Astrocyte (in vitro differentiated cells and primary cell): ENCODE data around the gene RBBP6. TPM values are rescaled to one million over a fixed set of nuclear protein-coding genes. Genes with fewer than 3 reads are reported as not detected.

Experiments
- DNase-seq: peaks from one replicate; pipeline ENCODE4 v3.0.0-alpha.2; 2010; ENCODE audit warnings: low read depth
- FAIRE-seq: peaks from 2 replicates; lab custom pipeline; 2011; peaks lifted over from hg19 to GRCh38; lab: Jason Lieb, UNC
- H2AFZ ChIP-seq: 2 replicates; pipeline ENCODE4 v1.6.0; 2012; ENCODE audit warnings: low read depth, low read length, inconsistent platforms
- H3K27ac ChIP-seq: 2 replicates; pipeline ENCODE4 v1.5.1; 2011; ENCODE audit warnings: low read depth, low read length, inconsistent platforms
- H3K27me3 ChIP-seq: 2 replicates; pipeline ENCODE4 v1.6.0; 2011; ENCODE audit warnings: low read length, inconsistent platforms; ENCODE audit not compliant: insufficient read depth
- H3K36me3 ChIP-seq: 2 replicates; pipeline ENCODE4 v1.5.1; 2011; ENCODE audit warnings: low read length, inconsistent platforms; ENCODE audit not compliant: insufficient read depth
- H3K4me1 ChIP-seq: 2 replicates; pipeline ENCODE4 v1.5.1; 2011; ENCODE audit warnings: low read length, inconsistent platforms; ENCODE audit not compliant: insufficient read depth
- H3K4me2 ChIP-seq: 2 replicates; pipeline ENCODE4 v1.6.0; 2012; ENCODE audit warnings: low read length, inconsistent platforms
- H3K4me3 ChIP-seq: 2 replicates; pipeline ENCODE4 v1.5.1; 2011; ENCODE audit warnings: low read depth, mild to moderate bottlenecking, low read length, inconsistent platforms; ENCODE audit not compliant: insufficient read depth
- H3K79me2 ChIP-seq: 2 replicates; pipeline ENCODE4 v1.6.0; 2012; ENCODE audit warnings: mild to moderate bottlenecking, low read length, inconsistent platforms; ENCODE audit not compliant: insufficient read depth
- H3K9ac ChIP-seq: 2 replicates; pipeline ENCODE4 v1.6.0; 2012; ENCODE audit warnings: mild to moderate bottlenecking, low read length, inconsistent platforms
- H3K9me3 ChIP-seq: 2 replicates; pipeline ENCODE4 v1.5.1; 2012; ENCODE audit warnings: low read depth, mild to moderate bottlenecking, low read length, inconsistent platforms; ENCODE audit not compliant: insufficient read depth
- H4K20me1 ChIP-seq: 2 replicates; pipeline ENCODE4 v1.6.0; 2012; ENCODE audit warnings: low read length, inconsistent platforms; ENCODE audit not compliant: insufficient read depth
- H3K27ac Mint-ChIP-seq: one replicate; pipeline ENCODE4 v1.8.0; 2021; ENCODE audit warnings: mild to moderate bottlenecking, mixed read lengths; ENCODE audit not compliant: unreplicated experiment
- H3K27me3 Mint-ChIP-seq: one replicate; pipeline ENCODE4 v1.8.0; 2021; ENCODE audit warnings: low read depth, mixed read lengths; ENCODE audit not compliant: unreplicated experiment
- H3K36me3 Mint-ChIP-seq: one replicate; pipeline ENCODE4 v1.8.0; 2021; ENCODE audit warnings: low read depth, mixed read lengths; ENCODE audit not compliant: unreplicated experiment
- H3K4me1 Mint-ChIP-seq: one replicate; pipeline ENCODE4 v1.8.0; 2021; ENCODE audit warnings: low read depth, mixed read lengths; ENCODE audit not compliant: unreplicated experiment
- H3K4me3 Mint-ChIP-seq: one replicate; pipeline ENCODE4 v1.8.0; 2021; ENCODE audit warnings: mild to moderate bottlenecking, moderate library complexity, mixed read lengths; ENCODE audit not compliant: unreplicated experiment
- H3K9me3 Mint-ChIP-seq: one replicate; pipeline ENCODE4 v1.8.0; 2021; ENCODE audit warnings: mild to moderate bottlenecking, mixed read lengths; ENCODE audit not compliant: unreplicated experiment
- EZH2 ChIP-seq: IDR thresholded peaks from 2 replicates; pipeline ENCODE4 v1.6.1; 2012; ENCODE audit warnings: mild to moderate bottlenecking, low read length, inconsistent platforms; ENCODE audit not compliant: insufficient read depth
- total RNA-seq: library from RNA; stranded (reverse); gene quantifications from 2 replicates; pipeline ENCODE4 v1.2.1, GENCODE V29; 2021
- TF ChIP-seq, protein P1 (sequence below): IDR thresholded peaks from 2 replicates; pipeline ENCODE4 v1.5.1; 2011; ENCODE audit warnings: low read depth, mild to moderate bottlenecking, inconsistent platforms, low read length, moderate library complexity; ENCODE audit not compliant: insufficient read depth

The RBBP6 gene
- total RNA-seq, 1 donor from 2014 or later, result 44.8 TPM

DNA sequence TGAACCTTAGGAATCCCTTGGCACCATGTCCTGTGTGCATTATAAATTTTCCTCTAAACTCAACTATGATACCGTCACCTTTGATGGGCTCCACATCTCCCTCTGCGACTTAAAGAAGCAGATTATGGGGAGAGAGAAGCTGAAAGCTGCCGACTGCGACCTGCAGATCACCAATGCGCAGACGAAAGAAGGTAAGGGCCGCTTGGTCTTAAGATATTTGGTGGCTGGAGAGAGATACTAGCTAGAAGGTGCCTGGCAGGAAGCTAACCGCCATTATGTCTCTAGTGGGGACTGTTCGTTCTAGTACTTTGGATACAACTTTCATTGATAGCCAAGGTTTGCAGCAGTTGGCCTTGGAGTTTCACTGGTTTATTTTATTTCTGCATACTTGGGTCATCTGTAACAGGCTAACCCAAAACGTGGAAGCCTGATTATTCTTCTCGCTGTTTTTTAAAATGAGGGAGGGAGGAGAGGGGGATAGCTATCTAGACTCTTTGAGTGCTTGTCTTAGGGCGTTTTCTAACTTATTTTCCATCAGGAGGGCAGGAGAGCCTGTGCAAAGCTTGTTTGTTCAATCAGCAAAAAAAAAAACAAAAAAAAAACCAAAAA is 1.3 kb downstream of the RBBP6 start:
- Histone ChIP-seq H3K9ac (peak overlapping the region; percentile 95), H4K20me1 (peaks cover 59% of the 10 kb centered on the region), H3K4me3 (peak overlapping the region; percentile 96), H3K4me2 (peak overlapping the region; percentile 84), H3K27me3 (no peaks in the 10 kb centered on the region), H3K4me1 (peaks cover 26% of the 10 kb centered on the region), H3K9me3 (no peaks in the 10 kb centered on the region), H3K79me2 (peaks cover 63% of the 10 kb centered on the region), H3K36me3 (no peaks in the 10 kb centered on the region), H3K27ac (peak overlapping the region; percentile 98), H2AFZ (no peak overlapping the region)
- no peak for FAIRE-seq
- Mint-ChIP-seq H3K4me3 (peak overlapping the region; percentile 100), H3K4me1 (peaks cover 10% of the 10 kb centered on the region), H3K27ac (peak overlapping the region; percentile 96), H3K27me3 (no peaks in the 10 kb centered on the region), H3K36me3 (peaks cover 2% of the 10 kb centered on the region), H3K9me3 (no peaks in the 10 kb centered on the region)
- peak; percentile 4 for DNase-seq
- no peak for TF ChIP-seq EZH2
- TF ChIP-seq, protein P1, sequence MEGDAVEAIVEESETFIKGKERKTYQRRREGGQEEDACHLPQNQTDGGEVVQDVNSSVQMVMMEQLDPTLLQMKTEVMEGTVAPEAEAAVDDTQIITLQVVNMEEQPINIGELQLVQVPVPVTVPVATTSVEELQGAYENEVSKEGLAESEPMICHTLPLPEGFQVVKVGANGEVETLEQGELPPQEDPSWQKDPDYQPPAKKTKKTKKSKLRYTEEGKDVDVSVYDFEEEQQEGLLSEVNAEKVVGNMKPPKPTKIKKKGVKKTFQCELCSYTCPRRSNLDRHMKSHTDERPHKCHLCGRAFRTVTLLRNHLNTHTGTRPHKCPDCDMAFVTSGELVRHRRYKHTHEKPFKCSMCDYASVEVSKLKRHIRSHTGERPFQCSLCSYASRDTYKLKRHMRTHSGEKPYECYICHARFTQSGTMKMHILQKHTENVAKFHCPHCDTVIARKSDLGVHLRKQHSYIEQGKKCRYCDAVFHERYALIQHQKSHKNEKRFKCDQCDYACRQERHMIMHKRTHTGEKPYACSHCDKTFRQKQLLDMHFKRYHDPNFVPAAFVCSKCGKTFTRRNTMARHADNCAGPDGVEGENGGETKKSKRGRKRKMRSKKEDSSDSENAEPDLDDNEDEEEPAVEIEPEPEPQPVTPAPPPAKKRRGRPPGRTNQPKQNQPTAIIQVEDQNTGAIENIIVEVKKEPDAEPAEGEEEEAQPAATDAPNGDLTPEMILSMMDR, result no peak

DNA sequence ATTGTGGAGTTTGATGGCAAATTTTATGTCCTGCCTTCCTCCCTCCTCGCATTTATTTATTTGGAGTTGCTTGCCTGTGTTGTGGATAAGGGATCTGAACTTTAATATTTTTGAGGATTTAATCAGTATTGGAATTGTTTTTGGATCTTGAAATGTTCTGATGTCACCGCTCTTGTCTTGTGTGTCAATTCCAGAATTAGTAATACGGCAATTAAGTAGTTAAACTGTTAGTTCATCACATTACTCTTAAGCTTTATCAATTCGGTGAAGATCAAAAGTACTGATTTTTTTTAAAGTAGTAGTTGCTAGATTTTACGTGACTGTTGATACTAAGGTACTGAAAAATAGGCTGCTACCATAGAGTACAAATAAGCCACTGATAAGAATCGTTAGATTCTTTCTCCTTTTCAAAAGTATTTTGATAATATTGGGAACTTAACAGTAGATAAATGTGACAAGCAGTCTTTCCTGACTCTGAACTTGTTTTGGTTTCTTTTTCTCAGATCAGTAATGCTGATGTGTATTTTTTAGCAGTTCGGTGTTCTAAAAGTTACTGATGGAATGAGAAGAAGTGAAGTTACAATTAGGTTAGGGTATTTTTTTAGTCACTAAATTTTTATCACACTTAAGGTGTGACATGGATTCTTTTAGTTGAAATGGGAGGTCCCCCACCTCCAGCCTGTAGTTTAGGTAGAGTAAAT is 2.0 kb downstream of the RBBP6 start:
- no peak for FAIRE-seq
- H3K27ac Mint-ChIP-seq, result peak overlapping the region; percentile 96
- Histone ChIP-seq H3K9ac (peak overlapping the region; percentile 95), H4K20me1 (peaks cover 66% of the 10 kb centered on the region), H3K27ac (peak overlapping the region; percentile 98), H3K79me2 (peaks cover 70% of the 10 kb centered on the region), H3K9me3 (no peaks in the 10 kb centered on the region), H3K27me3 (no peaks in the 10 kb centered on the region), H3K4me1 (peaks cover 26% of the 10 kb centered on the region), H2AFZ (no peak overlapping the region), H3K4me3 (peak overlapping the region; percentile 96), H3K4me2 (peak overlapping the region; percentile 84), H3K36me3 (peaks cover 4% of the 10 kb centered on the region)
- H3K4me3 Mint-ChIP-seq, result peak overlapping the region; percentile 100
- DNase-seq, result no peak
- no peaks in the 10 kb centered on the region for H3K9me3 Mint-ChIP-seq
- no peaks in the 10 kb centered on the region for H3K27me3 Mint-ChIP-seq
- peaks cover 10% of the 10 kb centered on the region for H3K4me1 Mint-ChIP-seq
- TF ChIP-seq, protein P1, result no peak
- no peak for TF ChIP-seq EZH2
- H3K36me3 Mint-ChIP-seq, result peaks cover 2% of the 10 kb centered on the region

DNA sequence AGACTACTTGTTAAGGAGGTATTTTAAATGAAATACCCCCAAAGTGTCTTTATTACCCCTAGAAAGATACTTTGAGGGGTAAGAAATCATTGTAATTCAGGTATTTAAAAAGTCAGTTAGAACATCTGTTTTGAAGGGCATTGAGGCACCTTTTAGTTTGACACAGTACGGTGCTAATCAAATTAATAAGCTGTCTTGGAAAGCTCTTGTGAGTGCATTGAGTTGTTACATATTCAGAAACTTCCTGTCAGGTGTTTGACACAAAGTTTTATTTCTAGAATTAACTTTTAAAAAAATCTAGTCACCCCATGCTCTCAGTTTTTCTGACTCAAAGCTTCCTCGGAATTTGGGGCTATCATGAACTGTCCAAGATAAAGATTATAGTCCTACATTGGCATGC is 4.6 kb downstream of the RBBP6 start:
- no peaks in the 10 kb centered on the region for H3K9me3 ChIP-seq
- peak overlapping the region; percentile 9 for H3K4me3 ChIP-seq
- no peaks in the 10 kb centered on the region for H3K27me3 ChIP-seq
- peaks cover 20% of the 10 kb centered on the region for H3K36me3 ChIP-seq
- TF ChIP-seq, protein P1, result no peak
- TF ChIP-seq EZH2, result no peak
- H3K27ac Mint-ChIP-seq, result no peak overlapping the region
- peaks cover 4% of the 10 kb centered on the region for H3K36me3 Mint-ChIP-seq
- H3K4me1 ChIP-seq, result peaks cover 22% of the 10 kb centered on the region
- peak overlapping the region; percentile 5 for H3K9ac ChIP-seq
- H3K4me1 Mint-ChIP-seq, result peaks cover 10% of the 10 kb centered on the region
- no peaks in the 10 kb centered on the region for H3K9me3 Mint-ChIP-seq
- no peak overlapping the region for H2AFZ ChIP-seq
- peak overlapping the region; percentile 84 for H3K4me2 ChIP-seq
- peaks cover 81% of the 10 kb centered on the region for H4K20me1 ChIP-seq
- FAIRE-seq (no peak), DNase-seq (peak; percentile 8)
- peak overlapping the region; percentile 41 for H3K27ac ChIP-seq
- H3K79me2 ChIP-seq, result peaks cover 96% of the 10 kb centered on the region
- H3K27me3 Mint-ChIP-seq, result no peaks in the 10 kb centered on the region
- H3K4me3 Mint-ChIP-seq, result peak overlapping the region; percentile 54
